Measurements from ENCODE around the gene SLC25A20. TPM values are rescaled to one million over a fixed set of nuclear protein-coding genes. Genes with fewer than 3 reads are reported as not detected.

The SLC25A20 gene
- polyA plus RNA-seq, 4 donors, result 38.3 to 150 (median 76.4) TPM

DNA sequence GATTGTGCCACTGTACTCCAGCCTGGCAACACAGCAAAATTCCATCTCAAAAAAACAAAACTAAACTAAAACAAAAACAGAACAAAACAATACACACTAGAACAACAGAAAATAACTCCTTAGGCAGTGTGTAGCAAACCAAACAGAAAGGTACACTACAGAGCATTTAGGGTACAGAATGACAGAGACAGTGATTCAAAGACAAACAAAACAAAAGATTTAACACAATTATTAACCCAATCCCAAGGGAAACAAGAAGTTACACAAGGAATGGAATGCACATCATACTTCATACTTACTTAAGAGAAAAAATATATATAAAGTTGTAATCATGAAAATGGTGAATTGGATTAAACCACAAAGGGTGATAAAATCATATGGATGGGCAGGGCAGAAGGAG lies 12.9 kb downstream of the SLC25A20 start:
- Histone ChIP-seq H3K4me3 (ENCODE audit: low read depth in 1 of 3, low read length in 3 of 3) (no peak overlapping the region), H3K36me3 (ENCODE audit: control insufficient read depth in 3 of 3, insufficient read depth in 2 of 3, low read depth in 1 of 3, low read length in 3 of 3) (peaks cover 7 to 50% (median 18%) of the 10 kb centered on the region in 3 donors), H3K9me3 (ENCODE audit: control insufficient read depth in 2 of 2, insufficient read depth in 1 of 2, low read depth in 1 of 2, low read length in 1 of 2) (no peaks in the 10 kb centered on the region), H3K4me1 (ENCODE audit: control insufficient read depth in 3 of 3, insufficient read depth in 2 of 3, low read depth in 1 of 3, low read length in 2 of 3) (peaks cover 0 to 8% (median 0%) of the 10 kb centered on the region in 3 donors), H3K27ac (ENCODE audit: low read depth in 1 of 3, low read length in 2 of 3) (no peak overlapping the region), H3K27me3 (ENCODE audit: control insufficient read depth in 3 of 3, insufficient read depth in 3 of 3, low read length in 3 of 3) (no peaks in the 10 kb centered on the region)
- FAIRE-seq (no peak), DNase-seq (no peak)

DNA sequence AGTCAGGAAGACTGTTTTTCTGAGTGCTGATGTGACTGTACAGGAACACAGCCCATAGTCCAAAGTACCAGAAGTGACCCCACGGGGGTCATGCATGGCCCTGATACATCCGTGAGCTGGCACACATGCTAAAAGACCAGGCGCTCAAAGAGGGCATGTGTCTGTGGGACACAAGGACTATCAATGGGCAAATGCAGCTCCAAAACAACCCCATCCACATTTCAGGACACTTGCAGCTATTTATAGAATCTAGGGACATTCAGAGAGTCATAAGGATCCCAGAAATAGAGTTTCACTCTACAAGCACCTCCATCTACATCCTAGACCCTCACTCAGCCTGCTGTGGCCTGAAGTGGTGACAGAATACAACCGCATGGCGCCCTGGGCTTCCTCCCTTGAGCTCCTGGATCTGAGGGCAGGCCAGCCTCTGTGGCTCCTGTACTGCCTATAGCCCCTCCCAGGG lies 17.0 kb downstream of the SLC25A20 start:
- H3K36me3 ChIP-seq (ENCODE audit: control insufficient read depth in 3 of 3, insufficient read depth in 2 of 3, low read depth in 1 of 3, low read length in 3 of 3), result peaks cover 9 to 68% (median 25%) of the 10 kb centered on the region in 3 donors
- no peak for FAIRE-seq
- WGBS, 3 donors, result 90 to 95% (median 94%) methylated on average over 5 of the region's 5 CpGs

DNA sequence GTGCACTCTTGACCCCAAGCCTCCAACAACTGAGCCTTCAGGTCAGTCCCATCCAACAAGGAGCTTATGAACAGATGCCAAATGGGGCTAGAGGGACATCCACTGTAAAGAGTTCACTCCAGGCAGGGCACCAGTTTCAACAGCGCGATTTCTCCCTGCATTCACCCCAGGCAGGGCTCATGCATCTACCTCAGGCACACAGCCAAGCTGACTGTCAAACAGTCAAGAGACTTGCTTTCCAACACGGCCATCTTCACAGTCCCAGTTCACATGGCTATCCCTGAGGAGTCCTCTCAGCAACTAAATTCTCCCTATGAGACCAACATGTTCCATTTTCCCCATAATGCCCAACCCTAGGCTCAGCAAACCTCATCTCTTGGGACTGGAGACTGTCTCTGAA lies 17.7 kb downstream of the SLC25A20 start:
- H3K4me3 ChIP-seq (ENCODE audit: low read depth in 1 of 3, low read length in 3 of 3), result no peak overlapping the region
- H3K9me3 ChIP-seq (ENCODE audit: control insufficient read depth in 2 of 2, insufficient read depth in 1 of 2, low read depth in 1 of 2, low read length in 1 of 2), result no peaks in the 10 kb centered on the region
- H3K27me3 ChIP-seq (ENCODE audit: control insufficient read depth in 3 of 3, insufficient read depth in 3 of 3, low read length in 3 of 3), result no peaks in the 10 kb centered on the region
- H3K4me1 ChIP-seq (ENCODE audit: control insufficient read depth in 3 of 3, insufficient read depth in 2 of 3, low read depth in 1 of 3, low read length in 2 of 3), result no peaks in the 10 kb centered on the region
- WGBS, 3 donors, result 92 to 98% (median 95%) methylated on average over 3 of the region's 3 CpGs
- FAIRE-seq (no peak), DNase-seq (no peak)
- no peak overlapping the region for H3K27ac ChIP-seq (ENCODE audit: low read depth in 1 of 3, low read length in 2 of 3)
- peaks cover 9 to 70% (median 25%) of the 10 kb centered on the region in 3 donors for H3K36me3 ChIP-seq (ENCODE audit: control insufficient read depth in 3 of 3, insufficient read depth in 2 of 3, low read depth in 1 of 3, low read length in 3 of 3)

More for the DNA sequence above, 17.0 kb downstream of the SLC25A20 start:
- Histone ChIP-seq H3K27ac (ENCODE audit: low read depth in 1 of 3, low read length in 2 of 3) (no peak overlapping the region), H3K27me3 (ENCODE audit: control insufficient read depth in 3 of 3, insufficient read depth in 3 of 3, low read length in 3 of 3) (no peaks in the 10 kb centered on the region), H3K4me3 (ENCODE audit: low read depth in 1 of 3, low read length in 3 of 3) (no peak overlapping the region), H3K9me3 (ENCODE audit: control insufficient read depth in 2 of 2, insufficient read depth in 1 of 2, low read depth in 1 of 2, low read length in 1 of 2) (no peaks in the 10 kb centered on the region), H3K4me1 (ENCODE audit: control insufficient read depth in 3 of 3, insufficient read depth in 2 of 3, low read depth in 1 of 3, low read length in 2 of 3) (peaks cover 0 to under 1% (median 0%) of the 10 kb centered on the region in 3 donors)
- no peak for DNase-seq

DNA sequence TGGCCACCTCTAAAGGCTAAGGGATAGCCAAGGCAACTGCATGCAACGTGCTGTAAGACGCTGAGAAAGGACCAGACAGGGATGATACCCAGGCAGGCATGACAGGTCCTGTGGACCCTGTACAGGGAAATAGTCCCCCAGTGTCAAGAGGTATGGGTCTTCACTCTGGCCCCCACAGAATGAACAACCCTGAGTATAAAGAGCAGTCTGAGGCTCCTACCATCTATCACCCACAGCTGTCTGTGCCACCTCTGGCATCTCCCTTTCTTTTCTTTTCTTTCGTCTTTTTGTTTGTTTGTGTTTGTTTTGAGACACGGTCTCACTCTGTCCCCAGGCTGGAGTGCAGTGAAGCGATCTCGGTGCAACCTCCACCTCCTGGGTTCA lies 18.7 kb downstream of the SLC25A20 start:
- DNase-seq (no peak), FAIRE-seq (no peak)
- WGBS, 3 donors, result 87 to 96% (median 93%) methylated on average over 6 of the region's 6 CpGs
- Histone ChIP-seq H3K27ac (ENCODE audit: low read depth in 1 of 3, low read length in 2 of 3) (no peak overlapping the region), H3K4me1 (ENCODE audit: control insufficient read depth in 3 of 3, insufficient read depth in 2 of 3, low read depth in 1 of 3, low read length in 2 of 3) (no peaks in the 10 kb centered on the region), H3K9me3 (ENCODE audit: control insufficient read depth in 2 of 2, insufficient read depth in 1 of 2, low read depth in 1 of 2, low read length in 1 of 2) (no peaks in the 10 kb centered on the region), H3K4me3 (ENCODE audit: low read depth in 1 of 3, low read length in 3 of 3) (no peak overlapping the region), H3K27me3 (ENCODE audit: control insufficient read depth in 3 of 3, insufficient read depth in 3 of 3, low read length in 3 of 3) (no peaks in the 10 kb centered on the region), H3K36me3 (ENCODE audit: control insufficient read depth in 3 of 3, insufficient read depth in 2 of 3, low read depth in 1 of 3, low read length in 3 of 3) (peaks cover 5 to 74% (median 22%) of the 10 kb centered on the region in 3 donors)

DNA sequence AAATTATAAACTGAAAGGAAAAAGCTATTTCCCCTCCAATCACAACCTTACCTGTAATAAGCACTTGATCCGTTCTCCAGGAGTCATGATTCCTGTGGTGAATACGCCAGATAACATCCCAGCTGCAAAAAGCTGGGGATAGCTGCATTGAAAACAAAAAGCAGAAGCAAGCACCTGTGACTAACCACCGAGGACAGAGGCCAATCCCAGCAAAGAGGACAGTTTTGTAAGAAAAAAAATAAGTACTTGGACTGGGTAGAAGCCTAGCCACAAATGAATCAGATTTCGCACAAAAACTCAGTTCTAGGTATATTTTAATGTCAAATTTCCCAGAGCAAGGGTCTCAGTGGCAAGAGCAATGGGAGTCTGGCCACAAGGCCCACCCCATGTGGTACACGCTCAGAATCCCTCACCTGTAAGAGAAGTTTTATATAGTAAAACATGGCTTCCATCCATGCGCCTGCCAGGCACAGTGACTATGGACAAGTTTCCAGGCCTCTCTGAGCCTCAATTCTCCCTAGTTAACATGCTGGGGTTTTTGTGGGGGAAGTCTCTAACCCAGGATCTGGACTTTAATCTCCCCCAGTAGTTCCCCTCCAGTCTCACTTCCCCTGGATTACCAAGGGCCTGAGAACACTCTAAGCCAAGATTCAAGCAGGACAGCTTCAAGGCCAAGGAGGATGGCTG lies 19.2 kb downstream of the SLC25A20 start:
- Histone ChIP-seq H3K27me3 (ENCODE audit: control insufficient read depth in 3 of 3, insufficient read depth in 3 of 3, low read length in 3 of 3) (no peaks in the 10 kb centered on the region), H3K4me3 (ENCODE audit: low read depth in 1 of 3, low read length in 3 of 3) (no peak overlapping the region), H3K36me3 (ENCODE audit: control insufficient read depth in 3 of 3, insufficient read depth in 2 of 3, low read depth in 1 of 3, low read length in 3 of 3) (peaks cover 5 to 76% (median 22%) of the 10 kb centered on the region in 3 donors), H3K4me1 (ENCODE audit: control insufficient read depth in 3 of 3, insufficient read depth in 2 of 3, low read depth in 1 of 3, low read length in 2 of 3) (no peaks in the 10 kb centered on the region), H3K9me3 (ENCODE audit: control insufficient read depth in 2 of 2, insufficient read depth in 1 of 2, low read depth in 1 of 2, low read length in 1 of 2) (no peaks in the 10 kb centered on the region), H3K27ac (ENCODE audit: low read depth in 1 of 3, low read length in 2 of 3) (no peak overlapping the region)
- WGBS, 3 donors, result 88 to 90% (median 88%) methylated on average over 6 of the region's 6 CpGs
- FAIRE-seq (no peak), DNase-seq (no peak)

DNA sequence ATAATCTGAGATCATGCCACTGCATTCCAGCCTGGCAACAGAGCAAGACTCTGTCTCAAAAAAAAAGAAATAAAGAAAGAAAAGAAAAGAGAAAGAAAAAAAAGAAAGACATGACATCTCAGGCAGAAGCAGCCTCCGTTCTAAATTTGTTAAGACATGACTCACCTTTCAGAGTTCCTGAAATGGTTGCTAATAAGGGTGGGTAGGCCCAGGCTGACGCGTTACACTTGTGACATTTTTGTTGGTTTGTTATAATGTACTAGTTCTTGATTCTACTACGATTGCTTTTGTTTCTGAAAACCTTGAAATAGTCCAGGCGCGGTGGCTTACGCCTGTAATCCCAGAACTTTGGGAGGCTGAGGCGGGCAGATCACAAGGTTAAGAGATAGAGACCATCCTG lies 21.0 kb downstream of the SLC25A20 start:
- Histone ChIP-seq H3K4me1 (ENCODE audit: control insufficient read depth in 3 of 3, insufficient read depth in 2 of 3, low read depth in 1 of 3, low read length in 2 of 3) (no peaks in the 10 kb centered on the region), H3K4me3 (ENCODE audit: low read depth in 1 of 3, low read length in 3 of 3) (no peak overlapping the region), H3K27ac (ENCODE audit: low read depth in 1 of 3, low read length in 2 of 3) (no peak overlapping the region), H3K9me3 (ENCODE audit: control insufficient read depth in 2 of 2, insufficient read depth in 1 of 2, low read depth in 1 of 2, low read length in 1 of 2) (no peaks in the 10 kb centered on the region), H3K27me3 (ENCODE audit: control insufficient read depth in 3 of 3, insufficient read depth in 3 of 3, low read length in 3 of 3) (no peaks in the 10 kb centered on the region), H3K36me3 (ENCODE audit: control insufficient read depth in 3 of 3, insufficient read depth in 2 of 3, low read depth in 1 of 3, low read length in 3 of 3) (peaks cover 5 to 64% (median 15%) of the 10 kb centered on the region in 3 donors)
- WGBS, 3 donors, result 86 to 95% (median 95%) methylated on average over 8 of the region's 8 CpGs
- DNase-seq (no peak), FAIRE-seq (no peak)

DNA sequence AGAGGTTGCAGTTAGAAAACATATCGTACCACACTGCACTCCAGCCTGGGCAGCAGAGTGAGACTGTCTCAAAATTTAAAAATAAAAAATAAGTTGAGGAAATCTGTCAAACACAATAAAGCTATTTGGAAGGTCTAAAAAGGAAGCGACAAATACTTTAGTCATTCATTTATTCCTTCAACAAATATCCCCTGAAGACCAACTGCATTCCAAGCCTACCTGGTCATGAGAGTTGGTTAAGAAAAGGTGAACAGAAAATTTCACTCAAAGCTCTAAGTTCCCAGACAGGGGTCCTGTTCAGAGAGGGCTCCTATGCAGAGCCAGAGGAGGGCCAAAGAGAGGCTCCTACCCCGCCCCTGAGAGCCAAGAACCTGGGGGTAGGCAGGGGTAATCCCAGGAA lies 35.6 kb downstream of the SLC25A20 start:
- no peaks in the 10 kb centered on the region for H3K4me1 ChIP-seq (ENCODE audit: control insufficient read depth in 3 of 3, insufficient read depth in 2 of 3, low read depth in 1 of 3, low read length in 2 of 3)
- FAIRE-seq, result no peak
- no peak overlapping the region for H3K27ac ChIP-seq (ENCODE audit: low read depth in 1 of 3, low read length in 2 of 3)
- H3K9me3 ChIP-seq (ENCODE audit: control insufficient read depth in 2 of 2, insufficient read depth in 1 of 2, low read depth in 1 of 2, low read length in 1 of 2), result no peaks in the 10 kb centered on the region
- H3K27me3 ChIP-seq (ENCODE audit: control insufficient read depth in 3 of 3, insufficient read depth in 3 of 3, low read length in 3 of 3), result no peaks in the 10 kb centered on the region
- peaks cover 4 to 55% (median 22%) of the 10 kb centered on the region in 3 donors for H3K36me3 ChIP-seq (ENCODE audit: control insufficient read depth in 3 of 3, insufficient read depth in 2 of 3, low read depth in 1 of 3, low read length in 3 of 3)
- no peak overlapping the region for H3K4me3 ChIP-seq (ENCODE audit: low read depth in 1 of 3, low read length in 3 of 3)
- WGBS, 3 donors, result 97 to 100% (median 97%) methylated on average over 3 of the region's 3 CpGs
- no peak for DNase-seq

DNA sequence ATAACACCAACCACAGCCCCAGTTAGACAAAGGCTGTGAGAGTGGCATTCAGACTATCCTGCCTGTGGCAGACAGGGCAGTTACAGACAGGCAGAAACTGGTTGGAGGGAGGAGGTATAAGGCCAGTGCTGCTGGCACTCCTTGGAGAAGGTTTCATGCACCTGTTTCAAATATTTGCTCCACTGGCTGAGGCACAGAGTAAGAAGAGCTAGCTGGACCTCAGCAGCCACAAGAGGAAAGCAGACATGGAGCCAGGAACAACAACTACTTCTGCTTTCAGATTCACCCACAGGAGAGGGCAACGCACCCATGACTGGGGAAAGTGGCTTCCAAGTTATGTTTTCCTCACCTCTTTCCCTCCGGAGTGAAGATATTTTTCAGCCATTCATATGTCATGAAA lies 39.5 kb downstream of the SLC25A20 start:
- no peak for FAIRE-seq
- Histone ChIP-seq H3K9me3 (ENCODE audit: control insufficient read depth in 2 of 2, insufficient read depth in 1 of 2, low read depth in 1 of 2, low read length in 1 of 2) (no peaks in the 10 kb centered on the region), H3K27ac (ENCODE audit: low read depth in 1 of 3, low read length in 2 of 3) (no peak overlapping the region), H3K27me3 (ENCODE audit: control insufficient read depth in 3 of 3, insufficient read depth in 3 of 3, low read length in 3 of 3) (no peaks in the 10 kb centered on the region), H3K4me3 (ENCODE audit: low read depth in 1 of 3, low read length in 3 of 3) (no peak overlapping the region), H3K36me3 (ENCODE audit: control insufficient read depth in 3 of 3, insufficient read depth in 2 of 3, low read depth in 1 of 3, low read length in 3 of 3) (peaks cover 7 to 52% (median 26%) of the 10 kb centered on the region in 3 donors), H3K4me1 (ENCODE audit: control insufficient read depth in 3 of 3, insufficient read depth in 2 of 3, low read depth in 1 of 3, low read length in 2 of 3) (peaks cover 0 to 23% (median 0%) of the 10 kb centered on the region in 3 donors)
- DNase-seq, result no peak
- WGBS, 3 donors, result 79 to 94% (median 90%) methylated on average over 2 of the region's 2 CpGs

DNA sequence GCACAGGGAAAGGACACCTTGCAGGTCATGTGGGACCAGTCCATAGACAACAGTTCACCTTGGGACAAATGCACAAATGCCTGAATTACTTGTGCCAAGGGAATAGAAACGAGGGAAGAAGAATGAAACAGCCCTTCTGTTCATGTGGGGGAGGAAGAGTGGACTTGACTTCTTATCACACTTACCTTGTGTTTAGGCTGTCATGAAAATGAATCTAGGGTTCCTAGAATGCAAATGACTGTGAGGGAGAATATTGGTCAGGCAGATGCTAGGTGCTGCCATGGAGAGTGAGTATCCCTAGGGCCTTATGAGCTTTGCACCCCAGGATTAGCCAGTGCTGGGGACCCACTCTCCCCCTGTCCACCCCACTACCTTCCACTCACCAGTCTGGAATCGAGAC lies 40.0 kb downstream of the SLC25A20 start:
- Histone ChIP-seq H3K4me1 (ENCODE audit: control insufficient read depth in 3 of 3, insufficient read depth in 2 of 3, low read depth in 1 of 3, low read length in 2 of 3) (peaks cover 0 to 27% (median 2%) of the 10 kb centered on the region in 3 donors), H3K27me3 (ENCODE audit: control insufficient read depth in 3 of 3, insufficient read depth in 3 of 3, low read length in 3 of 3) (no peaks in the 10 kb centered on the region), H3K36me3 (ENCODE audit: control insufficient read depth in 3 of 3, insufficient read depth in 2 of 3, low read depth in 1 of 3, low read length in 3 of 3) (peaks cover 7 to 50% (median 26%) of the 10 kb centered on the region in 3 donors), H3K4me3 (ENCODE audit: low read depth in 1 of 3, low read length in 3 of 3) (no peak overlapping the region), H3K27ac (ENCODE audit: low read depth in 1 of 3, low read length in 2 of 3) (no peak overlapping the region), H3K9me3 (ENCODE audit: control insufficient read depth in 2 of 2, insufficient read depth in 1 of 2, low read depth in 1 of 2, low read length in 1 of 2) (no peaks in the 10 kb centered on the region)
- WGBS, 3 donors, result 83 to 95% (median 92%) methylated on average over 2 of the region's 2 CpGs
- FAIRE-seq (no peak), DNase-seq (no peak)

Data from small intestine (tissue), 7 donors.